Posterior vena cava (tissue), 2 donors: ENCODE data around the gene CABCOCO1. TPM values are rescaled to one million over a fixed set of nuclear protein-coding genes. Genes with fewer than 3 reads are reported as not detected.
"Not testable (repeated sequence)": the region's sequence is repeated elsewhere in the genome, so short reads cannot be mapped to it uniquely, and the experiment has no call there.

Experiments used
- DNase-seq: peaks from one replicate; pipeline ENCODE4 v3.0.0-alpha.2; 2020; ENCODE audit warnings: low spot score
- intact Hi-C, 2 donors: fragments of 100-400 bp; cut with DNase I; formaldehyde crosslinking; loops; one replicate each; pipeline versions ENCODE4 v1.14.1 to v1.14.2; 2022 to 2023
- total RNA-seq, 2 donors: library from RNA; stranded (reverse); fragmentation: NEBNext Ultra II Directional; extraction: Animal tissue kit (Norgen Biotek cat#: 25700); gene quantifications; one replicate each; pipeline ENCODE4 v1.2.1, GENCODE V29; 2021
- donor health status: DM: yes; HTN: yes; CAD: no.
- donor health status: DM: yes; HTN: yes; CAD: no.

CABCOCO1 gene
- total RNA-seq, 2 donors from 2014 or later = 1.4 TPM

DNA sequence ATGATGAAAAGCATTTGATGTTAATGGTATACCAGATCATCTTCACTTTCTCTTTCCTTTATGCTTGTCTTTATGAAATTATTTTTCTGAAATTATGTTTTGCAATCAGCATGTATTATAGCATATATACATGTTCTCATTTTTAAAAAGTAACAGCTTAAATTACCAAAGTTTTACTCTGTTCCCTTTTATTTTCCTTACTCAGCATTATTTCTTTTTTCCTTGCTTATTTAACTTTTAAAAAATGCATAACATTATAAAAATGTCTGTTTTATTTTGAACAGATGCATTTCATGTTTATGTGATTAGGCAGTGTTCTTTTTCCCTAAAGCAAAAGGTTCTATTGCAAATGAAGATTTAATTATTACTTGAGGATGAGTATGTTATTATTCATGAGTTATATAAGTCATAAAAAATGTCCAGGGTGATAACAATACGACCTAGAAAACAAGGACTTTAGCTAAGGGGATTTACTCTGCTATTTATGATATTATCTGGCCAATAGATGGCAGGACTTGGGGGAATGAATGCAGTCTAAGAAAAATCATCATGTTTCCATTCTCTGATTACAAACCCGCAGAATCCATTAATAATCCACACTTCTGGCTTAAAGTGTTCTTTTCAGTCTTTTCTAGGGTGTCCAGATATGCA lies 38.5 kb downstream of the CABCOCO1 start:
- no peak for DNase-seq
- intact Hi-C loops = no loop called here

- intact Hi-C loops = loop anchor here in 1 of 2 donors (2.0 kb wide), 1 partner anchor 45 kb away; no protein-coding TSS in a partner anchor
- DNase-seq = no peak
These were observed 39.0 kb downstream of the CABCOCO1 start for GRCh38 chr10:61701706-61702105.

GRCh38 chr10:61702584-61702983 lies 39.9 kb downstream of the CABCOCO1 start:
- DNase-seq = no peak
- intact Hi-C loops = loop anchor here in 1 of 2 donors (2.0 kb wide), 1 partner anchor 46 kb away; no protein-coding TSS in a partner anchor

DNA sequence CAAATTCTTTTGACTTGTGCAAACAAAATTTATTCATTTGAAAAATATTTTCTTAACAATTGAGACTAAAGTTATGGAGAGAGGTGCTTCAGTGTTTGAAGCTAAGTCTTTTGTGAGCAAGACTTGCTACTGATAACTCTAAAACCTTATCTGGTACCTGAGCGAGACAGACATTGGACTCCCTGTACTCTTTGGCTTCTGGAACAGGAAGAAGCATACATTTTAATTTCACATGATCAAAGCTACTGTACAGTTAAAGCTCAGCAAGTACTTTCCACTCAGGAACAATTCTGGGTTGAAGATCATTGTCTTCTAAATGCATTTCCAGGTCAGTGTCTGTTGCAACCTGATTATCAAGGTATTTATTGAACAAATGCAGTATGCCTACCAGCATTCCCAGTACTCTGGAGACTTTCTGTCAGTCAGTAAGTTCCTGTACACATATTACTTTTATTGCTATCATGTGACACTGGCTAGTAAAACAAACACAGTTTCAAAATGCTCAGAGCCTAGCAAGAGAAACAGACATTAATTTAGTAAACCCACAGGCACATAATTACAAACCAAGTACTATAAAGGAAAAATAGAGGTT lies 42.4 kb downstream of the CABCOCO1 start:
- intact Hi-C loops = no loop called here

DNA sequence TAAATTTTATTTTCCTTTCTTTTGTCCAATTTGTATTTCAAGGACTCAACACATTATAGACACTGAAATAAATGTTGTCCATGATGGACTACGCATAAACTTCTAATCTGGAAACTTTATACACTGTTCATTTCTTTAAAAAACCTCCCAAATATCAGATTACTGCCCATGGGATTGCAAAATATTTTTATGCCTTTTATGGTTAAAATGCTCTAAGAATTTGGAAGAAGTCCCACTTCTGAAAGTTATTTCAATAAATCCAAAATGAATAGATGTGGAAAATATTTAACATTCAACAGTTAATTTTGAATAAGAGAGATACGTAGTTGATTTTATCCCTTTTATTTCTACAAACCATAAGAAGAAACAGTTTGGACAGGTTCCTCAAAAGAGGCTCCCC lies 46.1 kb downstream of the CABCOCO1 start:
- intact Hi-C loops = no loop called here
- no peak for DNase-seq

More for the DNA sequence above, 42.4 kb downstream of the CABCOCO1 start:
- no peak for DNase-seq

- DNase-seq, intact Hi-C loops: not testable (repeated sequence)
These were observed 49.4 kb downstream of the CABCOCO1 start for GRCh38 chr10:61712105-61712504.

- DNase-seq, intact Hi-C loops: not testable (repeated sequence)
These were observed 56.7 kb downstream of the CABCOCO1 start for GRCh38 chr10:61719475-61719874.

- intact Hi-C loops = no loop called here
- DNase-seq = no peak
These were observed 57.2 kb downstream of the CABCOCO1 start for GRCh38 chr10:61719906-61720305.

GRCh38 chr10:61721431-61721830 lies 58.7 kb downstream of the CABCOCO1 start:
- no peak for DNase-seq
- intact Hi-C loops = no loop called here

- DNase-seq, intact Hi-C loops: not testable (repeated sequence)
These were observed 62.5 kb downstream of the CABCOCO1 start for GRCh38 chr10:61725221-61725620.

GRCh38 chr10:61729596-61729995 lies 66.9 kb downstream of the CABCOCO1 start:
- DNase-seq = no peak
- intact Hi-C loops = no loop called here

GRCh38 chr10:61730671-61731070 lies 67.9 kb downstream of the CABCOCO1 start:
- no peak for DNase-seq
- intact Hi-C loops = no loop called here

- intact Hi-C loops = no loop called here
- no peak for DNase-seq
These were observed 68.9 kb downstream of the CABCOCO1 start for GRCh38 chr10:61731638-61732037.

- intact Hi-C loops = no loop called here
- DNase-seq = no peak
These were observed 70.0 kb downstream of the CABCOCO1 start for GRCh38 chr10:61732629-61733278.

DNA sequence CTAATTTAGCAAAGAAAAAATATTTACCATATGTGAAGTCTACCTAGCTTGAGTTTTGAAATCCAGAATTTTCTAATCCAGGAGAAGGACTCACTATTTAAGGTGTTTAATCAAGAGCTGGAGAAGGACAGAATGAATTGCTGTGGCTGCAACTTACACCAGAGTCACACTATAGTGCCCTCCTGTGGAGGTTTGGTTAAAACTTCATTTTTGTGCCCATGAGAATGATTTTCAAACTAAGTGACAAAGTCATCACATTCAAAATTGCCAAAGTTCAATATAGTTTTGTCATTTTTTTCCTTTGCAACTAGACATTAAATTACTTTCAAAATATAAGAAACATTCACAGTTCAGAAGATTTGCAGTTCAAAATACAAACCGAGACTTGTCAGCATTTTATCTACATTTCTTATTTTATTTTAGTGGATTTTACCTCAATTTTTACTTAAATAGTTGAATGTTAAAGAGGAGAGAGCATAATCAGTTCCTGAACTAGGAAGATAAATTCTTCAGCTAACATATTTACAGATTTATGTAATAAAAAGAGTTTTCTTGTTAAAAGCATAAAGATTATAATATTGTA lies 70.7 kb downstream of the CABCOCO1 start:
- intact Hi-C loops = no loop called here
- no peak for DNase-seq

GRCh38 chr10:61735882-61736281 lies 73.2 kb downstream of the CABCOCO1 start:
- no peak for DNase-seq
- intact Hi-C loops = no loop called here

GRCh38 chr10:61737455-61737854 lies 74.7 kb downstream of the CABCOCO1 start:
- intact Hi-C loops, DNase-seq: not testable (repeated sequence)

- intact Hi-C loops = loop anchor here in 1 of 2 donors (10.0 kb wide), 1 partner anchor 598 kb away; no protein-coding TSS in a partner anchor
- DNase-seq = no peak
These were observed 80.1 kb downstream of the CABCOCO1 start for GRCh38 chr10:61742812-61743211.

GRCh38 chr10:61744469-61744868 lies 81.7 kb downstream of the CABCOCO1 start:
- intact Hi-C loops = loop anchor here in 1 of 2 donors (10.0 kb wide), 1 partner anchor 600 kb away; no protein-coding TSS in a partner anchor
- DNase-seq = no peak

DNA sequence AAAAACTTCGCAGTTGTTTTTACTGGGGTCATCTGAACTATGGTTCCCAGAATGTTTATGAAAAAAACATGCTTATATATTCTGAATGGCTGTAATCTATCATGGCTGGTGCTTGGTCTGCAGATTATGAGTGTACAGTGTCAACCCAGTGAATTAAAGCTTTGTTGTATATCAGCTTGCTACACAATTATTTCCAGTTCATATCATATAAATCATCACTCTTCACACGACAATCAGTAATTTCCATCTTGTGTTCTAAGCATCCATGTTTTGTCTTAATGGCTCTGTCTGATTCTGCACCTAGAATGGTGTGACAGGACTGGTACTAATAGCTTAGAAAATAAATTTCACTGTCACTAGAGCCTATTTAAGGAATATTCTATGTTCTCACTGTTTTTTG lies 83.6 kb downstream of the CABCOCO1 start:
- intact Hi-C loops = loop anchor here in 1 of 2 donors (10.0 kb wide), 1 partner anchor 602 kb away; no protein-coding TSS in a partner anchor
- no peak for DNase-seq
